ENCODE results near the gene ALOX5AP.

The ALOX5AP gene

GRCh38 chr13:30800107-30800506 is 64.8 kb downstream of the ALOX5AP start:
- no peaks in the 10 kb centered on the region for H3K27me3 Mint-ChIP-seq (ENCODE audit: low read depth)
- no peaks in the 10 kb centered on the region for H3K36me3 Mint-ChIP-seq (ENCODE audit: low read depth)
- H3K9me3 Mint-ChIP-seq = no peaks in the 10 kb centered on the region
- peak overlapping the region; percentile 18 for H3K27ac Mint-ChIP-seq
- H3K4me1 Mint-ChIP-seq (ENCODE audit: low read depth) = peaks cover 37% of the 10 kb centered on the region
- no peak overlapping the region for H3K4me3 Mint-ChIP-seq

- H3K4me3 Mint-ChIP-seq = no peak overlapping the region
- H3K27ac Mint-ChIP-seq = no peak overlapping the region
- H3K36me3 Mint-ChIP-seq (ENCODE audit: low read depth) = peaks cover 2% of the 10 kb centered on the region
- peaks cover 19% of the 10 kb centered on the region for H3K4me1 Mint-ChIP-seq (ENCODE audit: low read depth)
- no peaks in the 10 kb centered on the region for H3K9me3 Mint-ChIP-seq
- H3K27me3 Mint-ChIP-seq (ENCODE audit: low read depth) = no peaks in the 10 kb centered on the region
These were observed 67.2 kb downstream of the ALOX5AP start for GRCh38 chr13:30802501-30802900.

GRCh38 chr13:30802953-30803478 is 67.7 kb downstream of the ALOX5AP start:
- Mint-ChIP-seq H3K36me3 (ENCODE audit: low read depth) (peaks cover 2% of the 10 kb centered on the region), H3K27ac (no peak overlapping the region), H3K4me3 (no peak overlapping the region), H3K4me1 (ENCODE audit: low read depth) (peaks cover 19% of the 10 kb centered on the region), H3K9me3 (no peaks in the 10 kb centered on the region), H3K27me3 (ENCODE audit: low read depth) (no peaks in the 10 kb centered on the region)

- no peaks in the 10 kb centered on the region for H3K27me3 Mint-ChIP-seq (ENCODE audit: low read depth)
- no peaks in the 10 kb centered on the region for H3K9me3 Mint-ChIP-seq
- no peak overlapping the region for H3K27ac Mint-ChIP-seq
- H3K4me1 Mint-ChIP-seq (ENCODE audit: low read depth) = peaks cover 19% of the 10 kb centered on the region
- no peak overlapping the region for H3K4me3 Mint-ChIP-seq
- peaks cover 2% of the 10 kb centered on the region for H3K36me3 Mint-ChIP-seq (ENCODE audit: low read depth)
These were observed 68.4 kb downstream of the ALOX5AP start for GRCh38 chr13:30803749-30804148.

- Mint-ChIP-seq H3K9me3 (no peaks in the 10 kb centered on the region), H3K27ac (no peak overlapping the region), H3K27me3 (ENCODE audit: low read depth) (no peaks in the 10 kb centered on the region), H3K4me3 (no peak overlapping the region), H3K4me1 (ENCODE audit: low read depth) (peaks cover 19% of the 10 kb centered on the region), H3K36me3 (ENCODE audit: low read depth) (peaks cover 2% of the 10 kb centered on the region)
These were observed 69.1 kb downstream of the ALOX5AP start for GRCh38 chr13:30804474-30804873.

- Mint-ChIP-seq H3K36me3 (ENCODE audit: low read depth) (peaks cover 2% of the 10 kb centered on the region), H3K4me1 (ENCODE audit: low read depth) (peaks cover 17% of the 10 kb centered on the region), H3K4me3 (no peak overlapping the region), H3K27ac (no peak overlapping the region), H3K27me3 (ENCODE audit: low read depth) (no peaks in the 10 kb centered on the region), H3K9me3 (no peaks in the 10 kb centered on the region)
These were observed 69.8 kb downstream of the ALOX5AP start for GRCh38 chr13:30805132-30805537.

GRCh38 chr13:30805603-30806011 is 70.3 kb downstream of the ALOX5AP start:
- Mint-ChIP-seq H3K27me3 (ENCODE audit: low read depth) (no peaks in the 10 kb centered on the region), H3K27ac (no peak overlapping the region), H3K9me3 (no peaks in the 10 kb centered on the region), H3K36me3 (ENCODE audit: low read depth) (peaks cover 2% of the 10 kb centered on the region), H3K4me1 (ENCODE audit: low read depth) (peaks cover 16% of the 10 kb centered on the region), H3K4me3 (no peak overlapping the region)

GRCh38 chr13:30806784-30807183 is 71.4 kb downstream of the ALOX5AP start:
- Mint-ChIP-seq H3K4me1 (ENCODE audit: low read depth) (peaks cover 16% of the 10 kb centered on the region), H3K4me3 (no peak overlapping the region), H3K27me3 (ENCODE audit: low read depth) (no peaks in the 10 kb centered on the region), H3K36me3 (ENCODE audit: low read depth) (peaks cover 2% of the 10 kb centered on the region), H3K27ac (no peak overlapping the region), H3K9me3 (no peaks in the 10 kb centered on the region)

- peaks cover 16% of the 10 kb centered on the region for H3K4me1 Mint-ChIP-seq (ENCODE audit: low read depth)
- H3K27ac Mint-ChIP-seq = no peak overlapping the region
- H3K9me3 Mint-ChIP-seq = no peaks in the 10 kb centered on the region
- peaks cover 2% of the 10 kb centered on the region for H3K36me3 Mint-ChIP-seq (ENCODE audit: low read depth)
- no peaks in the 10 kb centered on the region for H3K27me3 Mint-ChIP-seq (ENCODE audit: low read depth)
- H3K4me3 Mint-ChIP-seq = no peak overlapping the region
These were observed 72.0 kb downstream of the ALOX5AP start for GRCh38 chr13:30807392-30807791.

GRCh38 chr13:30808600-30808999 is 73.3 kb downstream of the ALOX5AP start:
- H3K36me3 Mint-ChIP-seq (ENCODE audit: low read depth) = peaks cover 2% of the 10 kb centered on the region
- H3K4me3 Mint-ChIP-seq = no peak overlapping the region
- no peaks in the 10 kb centered on the region for H3K27me3 Mint-ChIP-seq (ENCODE audit: low read depth)
- no peaks in the 10 kb centered on the region for H3K9me3 Mint-ChIP-seq
- H3K4me1 Mint-ChIP-seq (ENCODE audit: low read depth) = peaks cover 6% of the 10 kb centered on the region
- H3K27ac Mint-ChIP-seq = no peak overlapping the region

GRCh38 chr13:30809787-30810186 is 74.4 kb downstream of the ALOX5AP start:
- Mint-ChIP-seq H3K4me1 (ENCODE audit: low read depth) (peaks cover 4% of the 10 kb centered on the region), H3K4me3 (no peak overlapping the region), H3K27ac (no peak overlapping the region), H3K9me3 (no peaks in the 10 kb centered on the region), H3K27me3 (ENCODE audit: low read depth) (peaks cover 2% of the 10 kb centered on the region), H3K36me3 (ENCODE audit: low read depth) (peaks cover 2% of the 10 kb centered on the region)

GRCh38 chr13:30810261-30810701 is 74.9 kb downstream of the ALOX5AP start:
- H3K27ac Mint-ChIP-seq = no peak overlapping the region
- no peak overlapping the region for H3K4me3 Mint-ChIP-seq
- no peaks in the 10 kb centered on the region for H3K9me3 Mint-ChIP-seq
- H3K27me3 Mint-ChIP-seq (ENCODE audit: low read depth) = peaks cover 5% of the 10 kb centered on the region
- H3K36me3 Mint-ChIP-seq (ENCODE audit: low read depth) = peaks cover 2% of the 10 kb centered on the region
- peaks cover 4% of the 10 kb centered on the region for H3K4me1 Mint-ChIP-seq (ENCODE audit: low read depth)

GRCh38 chr13:30810801-30811200 is 75.5 kb downstream of the ALOX5AP start:
- Mint-ChIP-seq H3K9me3 (no peaks in the 10 kb centered on the region), H3K36me3 (ENCODE audit: low read depth) (peaks cover 2% of the 10 kb centered on the region), H3K4me3 (no peak overlapping the region), H3K27ac (no peak overlapping the region), H3K4me1 (ENCODE audit: low read depth) (peaks cover 4% of the 10 kb centered on the region), H3K27me3 (ENCODE audit: low read depth) (peaks cover 9% of the 10 kb centered on the region)
